HT-29 (cell line): ENCODE measurements around the gene ZFYVE1. TPM values are rescaled to one million over a fixed set of nuclear protein-coding genes. Genes with fewer than 3 reads are reported as not detected.
"Not testable (repeated sequence)": the region's sequence is repeated elsewhere in the genome, so short reads cannot be mapped to it uniquely, and the experiment has no call there.

Source experiments
- DNase-seq: peaks from one replicate; pipeline ENCODE4 v3.0.0-alpha.2; 2015; ENCODE audit warnings: low spot score
- total RNA-seq: library from RNA; depleted of rRNA; stranded (reverse); fragments of >200 nt; shearing (Covaris generic); gene quantifications from 2 replicates; pipeline ENCODE4 v1.2.3, GENCODE V29; 2014; rRNA removed

Gene ZFYVE1
- 1.1 and 2.2 TPM in 2 replicates for total RNA-seq

- DNase-seq = peak; percentile 94
Observed at GRCh38 chr14:73026845-73027542, at the start of gene ZFYVE1. Gene ZFYVE1, minus strand, starts transcription at chr14:73027106. Its CDS starts 2,598 bp downstream, at chr14:73024508.

GRCh38 chr14:73069585-73069984 lies 42.7 kb upstream of the ZFYVE1 start:
- DNase-seq = no peak

GRCh38 chr14:73058922-73059673 lies 32.2 kb upstream of the ZFYVE1 start:
- DNase-seq = peak; percentile 42

- peak; percentile 92 for DNase-seq
Observed at GRCh38 chr14:73058224-73058921, 31.5 kb upstream of the ZFYVE1 start, which contains the start of gene RBM25. Gene RBM25, plus strand, starts transcription at chr14:73058534. Its CDS starts 13,108 bp downstream, at chr14:73071642.

GRCh38 chr14:73057944-73058223 lies 31.0 kb upstream of the ZFYVE1 start:
- no peak for DNase-seq

GRCh38 chr14:73055251-73055650 lies 28.3 kb upstream of the ZFYVE1 start:
- no peak for DNase-seq

- DNase-seq = no peak
Observed at GRCh38 chr14:73049428-73049827, 22.5 kb upstream of the ZFYVE1 start.

GRCh38 chr14:73047808-73048207 lies 20.9 kb upstream of the ZFYVE1 start:
- no peak for DNase-seq

GRCh38 chr14:73036706-73037450 lies 10.0 kb upstream of the ZFYVE1 start:
- DNase-seq = not testable (repeated sequence)

- DNase-seq = no peak
Observed at GRCh38 chr14:73027984-73028383, 1.1 kb upstream of the ZFYVE1 start.

GRCh38 chr14:73027546-73027945 lies 640 bp upstream of the ZFYVE1 start:
- DNase-seq = no peak

GRCh38 chr14:73026243-73026844 lies 562 bp downstream of the ZFYVE1 start:
- DNase-seq = no peak

- no peak for DNase-seq
Observed at GRCh38 chr14:73025544-73025943, 1.4 kb downstream of the ZFYVE1 start.

- DNase-seq = no peak
Observed at GRCh38 chr14:73022051-73022450, 4.9 kb downstream of the ZFYVE1 start.

GRCh38 chr14:73016011-73016410 lies 10.9 kb downstream of the ZFYVE1 start:
- not testable (repeated sequence) for DNase-seq

- DNase-seq = not testable (repeated sequence)
Observed at GRCh38 chr14:73015552-73015951, 11.4 kb downstream of the ZFYVE1 start.

- DNase-seq = no peak
Observed at GRCh38 chr14:73014105-73014504, 12.8 kb downstream of the ZFYVE1 start.

GRCh38 chr14:73011189-73011588 lies 15.7 kb downstream of the ZFYVE1 start:
- not testable (repeated sequence) for DNase-seq

GRCh38 chr14:73008501-73008900 lies 18.4 kb downstream of the ZFYVE1 start:
- DNase-seq = no peak

GRCh38 chr14:73007835-73008234 lies 19.1 kb downstream of the ZFYVE1 start:
- DNase-seq = no peak

- DNase-seq = not testable (repeated sequence)
Observed at GRCh38 chr14:73004641-73005040, 22.3 kb downstream of the ZFYVE1 start.
